ENCODE data around the gene CAPN7.

- no peak for TF ChIP-seq CTCF (IDR thresholded peaks at IDR 0.05)
- TF ChIP-seq POLR2A (IDR thresholded peaks at IDR 0.05), result no peak
These were observed 58.4 kb downstream of the CAPN7 start for GRCh38 chr3:15264486-15264885.
